CD4-positive, CD25-positive, alpha-beta regulatory T cell (primary cell): ENCODE results near the gene ZNF621. TPM values are rescaled to one million over a fixed set of nuclear protein-coding genes. Genes with fewer than 3 reads are reported as not detected.

Experiments used
- ATAC-seq, 2 donors: fragments of 150-1000 bp; cut with Tn5 transposase; one replicate each; pipeline ENCODE4 v1.10.0; 2021; ENCODE audit warnings: low read depth in 2 of 2, moderate number of reproducible peaks in 2 of 2, moderate library complexity in 1 of 2
- DNase-seq, 3 donors: peaks; one replicate each; pipeline versions ENCODE4 v3.0.0 to v3.0.0-alpha.2; 2012 to 2022; ENCODE audit warnings: mixed read lengths in 1 of 3
- H3K27ac ChIP-seq: one replicate; pipeline ENCODE4 v1.7.0; 2013; ENCODE audit warnings: mild to moderate bottlenecking, low read length; ENCODE audit not compliant: insufficient read depth, poor library complexity, severe bottlenecking
- H3K27me3 ChIP-seq: one replicate; pipeline ENCODE4 v1.7.0; 2013; ENCODE audit warnings: low read length; ENCODE audit not compliant: control insufficient read depth, insufficient read depth
- H3K36me3 ChIP-seq: one replicate; pipeline ENCODE4 v1.7.0; 2013; ENCODE audit warnings: mild to moderate bottlenecking, low read length, moderate library complexity; ENCODE audit not compliant: control insufficient read depth, insufficient read depth
- H3K4me1 ChIP-seq: 2 replicates; pipeline ENCODE4 v1.7.0; 2013; ENCODE audit warnings: mild to moderate bottlenecking, low read length; ENCODE audit not compliant: insufficient read depth, control insufficient read depth, poor library complexity, severe bottlenecking
- H3K4me3 ChIP-seq: one replicate; pipeline ENCODE4 v1.7.0; 2013; ENCODE audit warnings: low read depth, mild to moderate bottlenecking, low read length, moderate library complexity
- H3K9me3 ChIP-seq, 2 experiments: 1 replicate in 1 of 2; 2 replicates in 1 of 2; pipeline ENCODE4 v1.7.0; 2013; ENCODE audit warnings: low read length in 2 of 2, mild to moderate bottlenecking in 1 of 2, moderate library complexity in 1 of 2; ENCODE audit not compliant: control insufficient read depth in 2 of 2
- H3K27ac Mint-ChIP-seq, 3 donors: one replicate each; pipeline ENCODE4 v1.8.0; 2020 to 2022; ENCODE audit warnings: mild to moderate bottlenecking in 3 of 3, mixed read lengths in 3 of 3, moderate library complexity in 2 of 3
- H3K27me3 Mint-ChIP-seq: one replicate; pipeline ENCODE4 v1.8.0; 2022; ENCODE audit warnings: mild to moderate bottlenecking, mixed read lengths
- H3K36me3 Mint-ChIP-seq: one replicate; pipeline ENCODE4 v1.8.0; 2020; ENCODE audit warnings: mixed read lengths
- H3K4me1 Mint-ChIP-seq, 4 donors: one replicate each; pipeline ENCODE4 v1.8.0; 2020 to 2022; ENCODE audit warnings: mixed read lengths in 4 of 4, mild to moderate bottlenecking in 1 of 4
- H3K4me3 Mint-ChIP-seq, 4 donors: one replicate each; pipeline ENCODE4 v1.8.0; 2020 to 2022; ENCODE audit warnings: mild to moderate bottlenecking in 4 of 4, mixed read lengths in 4 of 4, moderate library complexity in 3 of 4
- H3K9me3 Mint-ChIP-seq, 7 donors: one replicate each; pipeline ENCODE4 v1.8.0; 2020 to 2022; ENCODE audit warnings: mixed read lengths in 7 of 7, mild to moderate bottlenecking in 3 of 7, moderate library complexity in 2 of 7
- polyA plus RNA-seq, 4 donors: library from polyadenylated mRNA; unstranded; fragments of 300-500 nt; fragmentation: Illumina TruSeq; gene quantifications; one replicate each; pipeline ENCODE4 v1.2.3, GENCODE V29; 2021
- total RNA-seq: library from RNA; stranded (reverse); gene quantifications from one replicate; pipeline ENCODE4 v1.2.3, GENCODE V29; 2022

Gene ZNF621
- total and polyA plus RNA-seq, 5 donors from 2014 or later = 2.0 to 19.2 (median 3.8) TPM

GRCh38 chr3:40499952-40500351 is 24.8 kb upstream of the ZNF621 start:
- Histone ChIP-seq H3K27me3 (no peaks in the 10 kb centered on the region), H3K4me1 (no peaks in the 10 kb centered on the region), H3K4me3 (no peak overlapping the region), H3K36me3 (no peaks in the 10 kb centered on the region), H3K9me3 (no peaks in the 10 kb centered on the region), H3K27ac (no peak overlapping the region)
- H3K4me3 Mint-ChIP-seq = no peak overlapping the region
- H3K36me3 Mint-ChIP-seq = peaks cover 8% of the 10 kb centered on the region
- peaks cover 0 to 4% (median 0%) of the 10 kb centered on the region in 7 donors for H3K9me3 Mint-ChIP-seq
- no peaks in the 10 kb centered on the region for H3K27me3 Mint-ChIP-seq
- H3K4me1 Mint-ChIP-seq = peaks cover 0 to under 1% (median 0%) of the 10 kb centered on the region in 4 donors
- no peak overlapping the region for H3K27ac Mint-ChIP-seq
- DNase-seq (no peak), ATAC-seq (no peak)

GRCh38 chr3:40502034-40502433 is 22.7 kb upstream of the ZNF621 start:
- H3K4me3 Mint-ChIP-seq = no peak overlapping the region
- no peak for DNase-seq
- H3K27me3 Mint-ChIP-seq = no peaks in the 10 kb centered on the region
- H3K36me3 Mint-ChIP-seq = peaks cover 8% of the 10 kb centered on the region
- Histone ChIP-seq H3K9me3 (no peaks in the 10 kb centered on the region), H3K4me3 (no peak overlapping the region), H3K4me1 (peaks cover 11% of the 10 kb centered on the region), H3K36me3 (no peaks in the 10 kb centered on the region), H3K27me3 (no peaks in the 10 kb centered on the region), H3K27ac (no peak overlapping the region)
- peaks cover 4 to 21% (median 12%) of the 10 kb centered on the region in 4 donors for H3K4me1 Mint-ChIP-seq
- peaks cover 0 to 1% (median 0%) of the 10 kb centered on the region in 7 donors for H3K9me3 Mint-ChIP-seq
- no peak overlapping the region for H3K27ac Mint-ChIP-seq
- ATAC-seq = no peak

- H3K9me3 ChIP-seq = no peaks in the 10 kb centered on the region
- DNase-seq (no peak), ATAC-seq (no peak)
- Mint-ChIP-seq H3K4me1 (peaks cover 4 to 23% (median 12%) of the 10 kb centered on the region in 4 donors), H3K36me3 (peaks cover under 1% of the 10 kb centered on the region), H3K27me3 (no peaks in the 10 kb centered on the region), H3K4me3 (peak overlapping the region; percentile 95 to 98 (median 96)), H3K9me3 (peaks cover 0 to 1% (median 0%) of the 10 kb centered on the region in 7 donors), H3K27ac (peak overlapping the region in 2 of 3 donors; percentile 91 to 92)
- no peaks in the 10 kb centered on the region for H3K27me3 ChIP-seq
- H3K4me1 ChIP-seq = peaks cover 11% of the 10 kb centered on the region
- H3K4me3 ChIP-seq = no peak overlapping the region
- no peak overlapping the region for H3K27ac ChIP-seq
- no peaks in the 10 kb centered on the region for H3K36me3 ChIP-seq
These were observed 19.9 kb upstream of the ZNF621 start for GRCh38 chr3:40504636-40505430.

GRCh38 chr3:40505599-40506462 is 18.9 kb upstream of the ZNF621 start, which contains the start of gene ZNF620:
Gene ZNF620 (plus strand): TSS chr3:40506039. CDS start chr3:40506353, 314 bp downstream.
- DNase-seq (peak; percentile 22 to 51 (median 36)), ATAC-seq (peak; percentile 65 to 68)
- Mint-ChIP-seq H3K4me3 (peak within 1 kb of the TSS; percentile 95 to 98 (median 96)), H3K27ac (peak within 1 kb of the TSS; percentile 80 to 92 (median 91)), H3K36me3 (peaks cover 7% of the 10 kb centered on the region), H3K27me3 (no peaks in the 10 kb centered on the region), H3K9me3 (peaks cover 0 to 1% (median 0%) of the 10 kb centered on the region in 7 donors), H3K4me1 (peaks cover 4 to 23% (median 12%) of the 10 kb centered on the region in 4 donors)
- no peaks in the 10 kb centered on the region for H3K36me3 ChIP-seq
- no peaks in the 10 kb centered on the region for H3K9me3 ChIP-seq
- H3K4me1 ChIP-seq = peaks cover 11% of the 10 kb centered on the region
- peak within 1 kb of the TSS; percentile 81 for H3K4me3 ChIP-seq
- no peaks in the 10 kb centered on the region for H3K27me3 ChIP-seq
- no peak within 1 kb of the TSS for H3K27ac ChIP-seq

- peaks cover 6% of the 10 kb centered on the region for H3K4me1 ChIP-seq
- DNase-seq (no peak), ATAC-seq (no peak)
- Mint-ChIP-seq H3K4me1 (peaks cover 4 to 11% (median 8%) of the 10 kb centered on the region in 4 donors), H3K27me3 (no peaks in the 10 kb centered on the region), H3K9me3 (no peaks in the 10 kb centered on the region), H3K4me3 (no peak overlapping the region), H3K36me3 (peaks cover 21% of the 10 kb centered on the region), H3K27ac (peak overlapping the region in 1 of 3 donors; percentile 5)
- no peak overlapping the region for H3K4me3 ChIP-seq
- no peaks in the 10 kb centered on the region for H3K27me3 ChIP-seq
- no peaks in the 10 kb centered on the region for H3K9me3 ChIP-seq
- H3K36me3 ChIP-seq = no peaks in the 10 kb centered on the region
- H3K27ac ChIP-seq = no peak overlapping the region
These were observed 13.6 kb upstream of the ZNF621 start for GRCh38 chr3:40511031-40511718.

- Mint-ChIP-seq H3K4me3 (no peak overlapping the region), H3K4me1 (no peaks in the 10 kb centered on the region), H3K27me3 (no peaks in the 10 kb centered on the region), H3K36me3 (peaks cover 18% of the 10 kb centered on the region), H3K9me3 (no peaks in the 10 kb centered on the region), H3K27ac (no peak overlapping the region)
- H3K4me1 ChIP-seq = no peaks in the 10 kb centered on the region
- no peaks in the 10 kb centered on the region for H3K27me3 ChIP-seq
- no peaks in the 10 kb centered on the region for H3K9me3 ChIP-seq
- ATAC-seq (no peak), DNase-seq (no peak)
- no peaks in the 10 kb centered on the region for H3K36me3 ChIP-seq
- no peak overlapping the region for H3K4me3 ChIP-seq
- no peak overlapping the region for H3K27ac ChIP-seq
These were observed 8.6 kb upstream of the ZNF621 start for GRCh38 chr3:40516201-40516600.

- H3K4me1 ChIP-seq = no peaks in the 10 kb centered on the region
- H3K27ac Mint-ChIP-seq = no peak overlapping the region
- H3K27ac ChIP-seq = no peak overlapping the region
- peaks cover 0 to 6% (median under 1%) of the 10 kb centered on the region in 4 donors for H3K4me1 Mint-ChIP-seq
- no peak overlapping the region for H3K4me3 ChIP-seq
- DNase-seq (no peak), ATAC-seq (no peak)
- H3K9me3 Mint-ChIP-seq = peaks cover 0 to 1% (median 0%) of the 10 kb centered on the region in 7 donors
- H3K27me3 ChIP-seq = no peaks in the 10 kb centered on the region
- no peaks in the 10 kb centered on the region for H3K36me3 ChIP-seq
- peaks cover 11% of the 10 kb centered on the region for H3K36me3 Mint-ChIP-seq
- H3K27me3 Mint-ChIP-seq = no peaks in the 10 kb centered on the region
- H3K4me3 Mint-ChIP-seq = no peak overlapping the region
- H3K9me3 ChIP-seq = no peaks in the 10 kb centered on the region
These were observed 6.7 kb upstream of the ZNF621 start for GRCh38 chr3:40518067-40518466.
